HG02970 (cell line): ENCODE measurements around the gene SFSWAP.

Experiments used
- ATAC-seq: cut with Tn5 transposase; IDR thresholded peaks from one replicate; pipeline ENCODE4 v1.9.1; 2021; ENCODE audit warnings: mild to moderate bottlenecking, moderate library complexity, moderate number of reproducible peaks; ENCODE audit not compliant: unreplicated experiment, low FRiP score

SFSWAP gene

GRCh38 chr12:131783915-131784541 lies 73.1 kb downstream of the SFSWAP start:
- no peak for ATAC-seq

GRCh38 chr12:131784909-131785762 lies 74.2 kb downstream of the SFSWAP start:
- no peak for ATAC-seq

- ATAC-seq, result no peak
Observed at GRCh38 chr12:131785763-131786330, 75.0 kb downstream of the SFSWAP start.

- no peak for ATAC-seq
Observed at GRCh38 chr12:131786331-131786730, 75.4 kb downstream of the SFSWAP start.

GRCh38 chr12:131787143-131787660 lies 76.3 kb downstream of the SFSWAP start:
- ATAC-seq, result no peak

GRCh38 chr12:131788070-131788469 lies 77.2 kb downstream of the SFSWAP start:
- no peak for ATAC-seq

GRCh38 chr12:131789638-131790037 lies 78.7 kb downstream of the SFSWAP start:
- no peak for ATAC-seq

- no peak for ATAC-seq
Observed at GRCh38 chr12:131793243-131794022, 82.5 kb downstream of the SFSWAP start.

GRCh38 chr12:131794061-131794460 lies 83.2 kb downstream of the SFSWAP start:
- ATAC-seq, result no peak

GRCh38 chr12:131794573-131794972 lies 83.7 kb downstream of the SFSWAP start:
- ATAC-seq, result no peak

- ATAC-seq, result no peak
Observed at GRCh38 chr12:131795064-131795463, 84.2 kb downstream of the SFSWAP start.

GRCh38 chr12:131795690-131796410 lies 85.0 kb downstream of the SFSWAP start:
- ATAC-seq, result no peak

GRCh38 chr12:131796411-131796736 lies 85.5 kb downstream of the SFSWAP start:
- ATAC-seq, result no peak

GRCh38 chr12:131796754-131797587 lies 86.1 kb downstream of the SFSWAP start:
- no peak for ATAC-seq

- ATAC-seq, result no peak
Observed at GRCh38 chr12:131797588-131797934, 86.7 kb downstream of the SFSWAP start.

- ATAC-seq, result no peak
Observed at GRCh38 chr12:131799195-131799594, 88.3 kb downstream of the SFSWAP start.

- ATAC-seq, result no peak
Observed at GRCh38 chr12:131799828-131800593, 89.1 kb downstream of the SFSWAP start.

GRCh38 chr12:131800594-131801135 lies 89.8 kb downstream of the SFSWAP start:
- ATAC-seq, result no peak
